ENCODE results near the gene IL17RC.

Gene IL17RC

DNA sequence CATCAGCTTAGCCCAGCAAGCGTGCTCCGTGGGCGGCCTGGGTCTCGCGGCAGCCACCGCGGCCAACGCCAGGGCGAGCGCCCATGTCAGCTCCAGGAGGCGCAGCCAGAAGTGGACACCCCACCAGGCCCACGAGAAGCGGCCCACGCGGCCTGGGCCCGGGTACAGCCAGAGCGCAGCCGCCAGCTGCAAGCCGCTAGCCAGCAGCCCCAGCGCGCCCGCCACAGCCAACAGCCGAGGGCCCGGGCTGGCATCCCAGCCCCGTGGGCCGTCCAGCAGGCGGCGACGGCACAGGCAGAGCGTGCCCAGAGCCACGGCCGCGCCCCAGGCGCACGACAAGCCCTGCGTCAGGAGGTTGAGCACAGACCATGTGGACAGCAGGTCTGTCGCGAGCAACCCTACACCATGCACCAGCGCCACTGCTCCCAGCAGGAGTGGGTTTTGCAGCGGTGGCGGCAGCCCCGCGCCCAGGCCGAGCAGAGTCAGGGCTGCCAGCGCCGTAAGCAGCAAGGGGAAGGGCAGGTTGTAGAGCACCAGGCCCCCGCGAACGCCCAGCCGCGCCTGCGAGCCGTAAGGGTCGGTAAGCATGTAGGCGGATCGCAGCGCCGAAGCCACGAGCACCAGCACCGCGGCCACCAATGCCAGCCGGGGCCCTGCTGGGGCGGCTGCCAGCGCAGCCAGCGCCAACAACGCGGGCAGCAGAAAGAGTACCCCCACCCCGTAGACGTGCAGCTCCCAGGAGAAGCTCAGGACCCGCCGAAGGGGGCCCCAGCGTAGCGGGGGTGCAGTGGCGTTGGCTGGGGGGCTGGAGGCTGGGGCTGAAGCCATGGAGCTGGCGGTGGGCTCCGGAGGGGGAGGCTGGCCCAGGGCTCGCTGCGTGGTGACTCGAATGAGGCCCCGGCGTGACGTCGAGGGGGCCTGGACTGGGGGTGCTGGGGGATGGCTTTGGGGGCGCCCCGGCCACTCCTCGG is 30.4 kb downstream of the IL17RC start:
- no peak for DNase-seq

DNA sequence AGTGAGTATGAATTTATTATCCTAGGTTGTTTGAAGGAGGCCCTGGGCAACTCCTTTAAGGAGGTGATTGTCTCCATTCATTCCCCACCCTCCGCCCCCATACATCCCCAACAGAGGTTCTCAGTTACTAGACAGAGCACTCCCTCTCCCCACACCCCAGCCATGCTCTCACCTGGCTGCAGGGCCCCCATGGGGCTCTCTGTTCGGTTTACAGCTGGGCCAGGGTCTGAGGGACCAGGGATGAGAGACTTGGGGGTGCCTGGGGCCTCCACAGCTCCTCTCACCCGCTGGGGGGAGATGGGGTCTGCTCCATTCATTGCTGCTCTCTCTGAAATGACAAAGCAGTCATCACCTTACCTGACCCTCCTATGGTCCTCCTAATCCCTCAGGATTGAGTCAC is 31.7 kb downstream of the IL17RC start:
- DNase-seq: no peak

DNA sequence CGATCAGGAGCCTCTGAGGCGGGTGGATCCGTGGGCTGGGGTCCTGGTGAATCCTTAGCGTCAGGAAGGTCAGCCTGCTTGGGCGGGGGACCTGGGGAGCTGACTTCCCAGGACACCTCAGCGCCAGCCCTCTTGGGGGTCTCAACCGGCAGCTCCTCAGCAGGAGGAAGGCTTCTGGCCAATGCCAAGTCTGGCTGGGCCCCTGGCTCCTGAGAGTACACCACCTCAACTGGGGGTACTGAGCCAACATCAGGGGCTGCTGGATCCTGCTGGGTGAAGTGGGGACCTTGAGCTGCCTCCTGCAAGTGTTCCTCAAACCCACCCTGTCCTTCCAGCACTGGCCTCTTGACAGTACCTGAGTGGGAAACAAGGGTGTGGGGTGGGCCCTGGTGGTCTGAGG is 32.2 kb downstream of the IL17RC start:
- DNase-seq: no peak

DNA sequence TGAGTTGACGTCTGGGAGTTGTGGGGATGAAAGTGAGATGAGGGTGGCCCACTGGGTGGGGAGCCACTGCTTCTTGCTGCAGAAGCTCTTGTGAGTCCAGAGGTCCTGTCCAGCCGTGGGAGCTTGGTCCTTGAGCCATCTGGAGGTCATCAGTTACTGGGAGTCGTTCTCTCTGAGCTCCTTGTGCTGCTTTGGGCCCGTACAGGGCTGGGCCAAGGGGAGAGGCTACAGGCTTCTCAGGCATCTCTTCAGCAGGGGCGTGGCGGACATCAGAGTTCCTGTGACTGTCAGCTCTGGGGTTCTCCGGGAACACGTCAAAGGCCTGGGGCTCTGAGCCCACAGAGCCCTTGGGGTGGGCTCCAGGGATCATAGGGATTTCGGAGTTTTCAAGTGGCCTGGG is 32.7 kb downstream of the IL17RC start:
- no peak for DNase-seq

DNA sequence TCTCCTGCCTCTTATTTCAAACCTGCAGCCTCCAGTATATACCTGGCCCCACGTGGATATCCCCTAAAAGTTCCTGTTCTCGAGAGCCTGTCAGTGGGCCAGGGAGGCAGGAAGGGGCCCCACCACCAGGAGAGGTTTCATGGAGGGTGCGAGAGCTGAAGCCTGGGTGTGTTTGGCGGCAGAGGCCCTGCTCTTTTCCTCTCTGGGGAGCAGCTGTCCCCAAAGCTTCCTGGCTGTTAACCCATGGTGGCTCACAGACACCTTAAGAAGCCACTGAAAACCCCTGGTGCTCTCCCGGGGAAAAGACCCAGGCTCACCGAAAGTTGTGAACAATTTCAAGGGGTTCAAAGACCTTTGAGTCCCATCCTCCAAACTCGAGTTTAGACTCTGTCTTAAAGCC is 34.2 kb downstream of the IL17RC start:
- no peak for DNase-seq

DNA sequence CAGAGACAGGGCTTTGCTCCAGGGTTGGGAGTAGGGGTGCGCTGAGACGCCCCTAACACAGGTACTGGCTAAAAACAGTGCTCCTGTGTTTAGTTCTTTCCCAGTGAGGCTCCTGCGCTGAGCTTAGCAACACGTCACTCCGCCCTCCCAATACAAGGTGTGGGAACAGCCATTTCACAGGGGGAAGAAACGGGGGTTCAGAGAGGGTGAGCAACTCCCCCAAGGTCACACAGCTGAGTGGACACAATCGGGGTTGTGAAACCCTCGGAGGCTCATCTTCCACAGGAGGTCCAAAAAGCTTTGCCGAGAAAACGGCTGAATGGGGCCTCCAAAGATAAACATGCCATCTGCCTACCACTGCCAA is 34.7 kb downstream of the IL17RC start:
- DNase-seq: no peak

DNA sequence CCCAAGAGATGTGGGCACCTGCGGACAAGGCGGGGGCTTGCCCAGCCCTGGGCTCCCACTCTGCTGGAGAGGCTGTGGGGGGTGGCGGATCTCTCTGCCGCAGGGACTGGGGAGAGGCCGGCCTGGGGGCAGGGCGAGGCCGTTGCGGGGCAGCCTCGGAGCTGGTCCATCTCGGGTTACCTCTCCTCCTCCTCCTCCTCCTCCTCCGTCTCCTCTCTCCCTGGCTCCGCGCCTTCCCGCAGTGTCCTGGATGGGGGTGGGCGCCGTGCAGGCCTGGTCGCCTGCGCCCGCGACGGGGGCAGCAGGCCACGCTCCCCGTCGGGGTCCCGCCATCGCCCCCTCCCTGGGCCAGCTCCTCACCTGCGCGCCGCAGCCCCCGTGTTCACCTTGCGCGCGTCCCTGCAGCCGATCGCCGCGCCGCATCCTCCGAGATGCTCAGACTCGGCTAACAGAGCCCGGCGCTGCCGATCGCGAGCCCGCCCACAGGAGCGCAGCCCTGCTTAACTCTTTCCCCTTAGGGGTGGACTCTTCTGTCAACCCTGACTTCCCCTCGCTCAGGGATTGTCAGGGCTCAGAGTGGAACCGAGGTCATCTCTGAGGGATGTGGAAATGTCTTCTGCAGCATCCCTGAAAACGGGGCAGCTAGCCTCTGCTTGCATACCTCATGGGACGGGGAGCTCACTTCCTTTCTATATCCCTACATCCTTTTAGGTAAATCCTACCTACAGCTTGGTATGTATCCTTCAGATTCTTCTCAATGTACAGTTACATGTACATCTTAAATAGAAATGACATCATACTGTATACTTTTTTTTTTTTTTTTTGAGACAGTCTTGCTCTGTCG is 35.3 kb downstream of the IL17RC start, which contains the start of gene PRRT3:
PRRT3 (minus strand) TSS at position 447 of the 844 bp plus-strand sequence. CDS start 2,293 bp downstream, outside the sequence.
- peak; percentile 39 for DNase-seq

DNA sequence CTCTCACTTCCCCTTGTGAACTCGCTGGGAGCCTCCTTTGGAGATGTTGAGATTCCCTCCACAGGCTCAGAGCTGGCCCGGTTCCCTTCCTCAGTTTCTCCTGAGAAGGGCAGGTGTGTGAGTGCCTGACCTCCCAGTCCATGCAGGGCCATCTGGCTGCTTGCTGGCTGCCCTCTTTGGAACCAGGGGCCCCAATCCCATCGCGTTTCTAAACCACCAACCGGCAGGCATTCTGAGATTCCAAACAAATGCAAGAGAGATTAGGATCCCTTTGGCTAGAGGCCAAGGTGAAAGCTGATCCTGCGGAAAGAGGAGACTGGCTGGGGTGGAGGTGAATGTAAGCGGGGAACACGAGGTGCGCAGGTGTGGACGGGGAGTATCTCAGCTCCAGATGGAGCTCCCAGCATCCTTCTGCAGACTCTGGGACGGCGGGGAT is 38.2 kb downstream of the IL17RC start:
- DNase-seq: no peak

DNA sequence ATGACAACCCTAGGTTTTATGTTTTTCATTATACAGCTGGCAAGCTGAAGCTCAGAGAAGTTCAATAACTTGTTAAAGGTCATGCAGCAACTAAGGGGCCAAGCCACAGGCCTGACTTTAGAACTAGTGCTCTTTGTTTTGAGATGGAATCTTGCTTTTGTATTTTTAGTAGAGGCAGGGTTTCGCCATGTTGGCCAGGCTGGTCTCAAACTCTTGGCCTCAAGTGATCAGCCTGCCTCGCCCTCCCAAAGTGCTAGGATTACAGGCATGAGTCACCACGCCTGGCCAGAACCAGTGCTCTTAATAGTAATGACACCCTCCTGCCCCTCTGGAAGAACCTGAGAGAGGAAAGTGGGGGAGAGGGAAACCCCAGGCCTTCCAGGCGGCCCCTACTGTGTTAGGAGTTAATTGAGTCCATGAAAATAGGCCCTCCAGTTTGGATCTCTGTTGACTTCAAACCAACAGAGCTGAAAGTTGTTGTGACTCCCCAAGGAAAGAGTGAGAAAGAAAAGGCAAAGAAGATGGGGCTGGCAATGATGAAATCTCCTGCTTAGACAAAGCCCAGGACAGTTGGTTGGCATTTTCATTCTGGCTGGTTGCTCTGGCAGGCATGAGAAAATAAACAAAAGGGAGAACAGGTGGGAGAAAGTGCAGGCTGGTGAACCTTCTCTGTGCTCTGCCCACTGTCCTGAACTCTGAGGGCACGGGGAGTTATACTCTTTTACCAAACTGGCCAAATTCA is 38.9 kb downstream of the IL17RC start:
- DNase-seq: no peak

DNA sequence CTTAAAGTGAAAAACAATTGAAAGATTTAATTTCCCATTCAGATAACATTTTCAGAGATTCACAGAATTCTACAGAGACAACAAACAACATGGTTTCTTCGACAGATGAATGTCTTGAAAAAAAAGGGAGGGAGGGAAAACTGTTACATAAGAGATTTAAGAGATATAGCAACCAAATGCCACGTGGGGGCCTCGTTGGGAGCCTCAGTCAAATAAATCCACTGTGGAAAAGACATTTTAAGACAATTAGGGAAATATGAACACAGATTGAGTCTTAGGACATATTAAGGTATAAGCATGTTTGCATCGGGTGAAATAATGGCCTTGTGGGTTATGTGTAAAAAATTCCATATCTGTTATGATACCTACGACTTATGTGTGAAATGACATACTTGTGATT is 40.3 kb downstream of the IL17RC start:
- DNase-seq: no peak

DNA sequence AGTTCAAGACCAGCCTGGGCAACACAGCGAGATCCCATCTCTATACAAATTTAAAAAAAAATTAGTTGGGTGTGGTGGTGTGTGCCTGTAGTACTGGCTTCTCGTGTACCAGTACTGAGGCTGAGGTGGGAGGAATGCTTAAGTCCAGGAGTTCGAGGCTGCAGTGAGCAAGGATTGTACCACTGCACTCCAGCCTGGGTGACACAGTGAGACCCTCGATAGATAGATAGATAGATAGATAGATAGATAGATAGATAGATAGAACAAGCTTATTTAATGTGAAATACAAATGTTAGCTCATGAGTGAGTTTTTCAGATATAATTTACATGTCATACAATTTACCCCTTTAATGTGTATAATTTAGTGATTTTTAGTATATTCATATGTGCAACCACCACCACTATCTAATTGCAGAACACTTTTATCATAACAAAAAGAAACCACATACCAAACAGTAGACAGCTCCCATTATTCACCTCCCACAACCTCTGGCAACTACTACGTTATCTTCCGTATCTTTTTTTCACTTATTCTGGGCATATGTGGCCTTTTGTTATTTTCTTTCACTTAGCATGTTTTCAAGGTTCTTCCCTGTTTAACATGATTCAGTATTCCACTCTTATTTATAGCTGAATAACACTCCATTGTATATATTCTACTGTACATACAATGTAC is 48.4 kb downstream of the IL17RC start:
- DNase-seq: no peak

DNA sequence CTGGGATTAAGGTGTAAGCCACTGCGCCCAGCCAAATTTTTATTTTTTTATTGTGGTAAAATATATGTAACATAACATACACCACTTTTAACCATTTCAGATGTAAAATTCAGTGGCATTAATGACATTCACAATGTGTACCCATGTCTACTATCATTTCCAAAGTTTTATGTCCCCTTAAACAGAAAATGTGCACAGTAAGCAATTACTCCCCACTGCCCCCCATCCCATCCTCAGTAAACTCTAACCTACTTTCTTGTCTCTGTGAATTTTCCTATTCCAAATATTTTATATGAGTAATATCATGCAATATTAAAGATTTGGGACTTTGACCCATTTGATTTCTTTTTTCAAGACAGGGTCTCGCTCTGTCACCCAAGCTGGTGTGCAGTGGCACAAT is 49.9 kb downstream of the IL17RC start:
- DNase-seq: no peak

DNA sequence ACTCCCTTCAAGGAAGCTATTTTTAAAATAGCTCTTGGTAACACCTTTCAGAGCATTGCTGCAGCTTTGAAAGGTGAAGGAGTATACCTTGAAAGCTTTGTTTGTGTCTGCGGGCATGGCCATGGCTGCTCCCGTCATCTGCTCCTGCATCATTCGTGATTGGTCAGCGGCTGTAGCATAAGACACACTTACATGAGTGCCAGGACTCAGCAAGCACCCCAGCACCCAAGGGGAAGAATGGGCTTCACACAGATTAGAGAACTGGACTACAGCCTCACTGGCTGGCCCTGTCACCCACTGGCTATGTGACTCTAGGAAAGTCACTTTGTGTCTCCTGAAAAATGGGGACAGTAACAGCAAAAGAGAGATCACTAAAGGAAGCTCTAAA is 52.7 kb downstream of the IL17RC start:
- no peak for DNase-seq

DNA sequence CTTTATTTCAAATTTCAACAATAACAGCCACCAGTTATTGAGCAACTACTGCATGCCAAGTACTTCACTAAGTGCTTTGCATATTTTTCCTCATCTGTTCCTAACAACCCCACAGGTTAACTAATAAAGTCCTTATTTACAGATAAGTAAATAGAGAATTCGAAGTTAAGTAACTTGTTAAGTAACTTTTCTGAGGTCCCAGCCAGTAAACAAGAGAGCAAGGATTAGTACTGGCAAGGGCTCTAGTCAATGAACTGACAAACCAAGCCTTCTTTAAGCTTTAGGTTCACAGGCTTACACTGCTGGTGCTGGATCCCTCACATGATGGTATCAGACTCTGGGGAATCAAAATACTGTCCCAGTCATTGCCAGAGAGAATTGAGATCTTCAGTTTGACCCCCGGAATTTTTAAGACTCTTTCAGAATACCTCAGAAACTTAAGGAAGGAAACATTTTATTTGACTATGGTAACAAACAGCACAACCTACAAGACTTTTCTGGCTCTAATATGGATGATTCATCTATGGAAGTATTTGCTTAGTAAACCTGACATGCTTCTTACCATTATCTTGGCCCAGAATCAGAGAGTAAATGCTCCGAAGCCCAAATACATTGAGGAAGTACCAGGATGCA is 53.2 kb downstream of the IL17RC start:
- DNase-seq: no peak

DNA sequence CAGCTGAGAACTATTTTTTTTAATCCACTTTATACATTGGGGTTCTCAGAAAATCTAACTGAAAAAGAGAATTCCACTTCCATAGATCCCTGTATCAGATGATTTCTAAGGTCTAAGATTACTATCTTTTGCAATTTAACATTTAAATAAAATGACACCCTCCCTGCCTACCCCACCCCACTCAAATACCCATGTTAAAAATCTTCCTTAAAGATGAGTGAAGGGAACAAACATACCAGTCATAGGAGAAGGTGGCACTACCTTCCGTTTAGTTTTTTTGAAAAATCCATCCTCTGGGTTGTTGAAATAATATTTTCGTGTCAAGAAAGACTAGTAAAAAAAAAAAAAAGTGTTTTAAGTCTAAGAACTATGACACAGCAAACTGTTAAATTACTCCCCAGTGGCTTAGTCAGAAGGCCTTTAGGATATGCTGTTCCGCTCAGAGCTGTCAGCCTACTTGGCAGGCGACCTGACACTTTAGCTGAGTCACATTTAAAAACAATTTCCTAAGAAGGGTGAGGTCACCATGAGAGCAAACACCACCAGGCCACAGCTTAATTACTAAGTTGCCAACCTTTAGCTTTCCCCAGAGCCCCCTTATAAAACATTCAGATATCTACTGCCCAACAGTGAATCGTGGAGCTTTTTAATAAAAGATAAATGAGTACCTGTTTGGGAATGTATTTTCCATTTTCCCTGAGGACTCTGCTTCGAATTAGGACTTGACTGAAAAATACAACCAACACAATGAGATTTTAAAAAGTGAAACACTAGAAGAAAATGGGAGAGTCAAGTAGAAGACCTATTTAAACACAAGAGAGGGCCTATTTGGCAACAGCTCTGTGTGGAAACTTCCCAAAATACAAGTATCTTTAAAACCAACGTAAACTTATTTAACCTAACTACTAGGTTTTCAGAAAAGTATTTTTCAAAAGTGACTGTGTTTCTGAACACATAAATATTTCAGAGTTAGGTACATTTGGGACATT is 60.1 kb downstream of the IL17RC start:
- no peak for DNase-seq

DNA sequence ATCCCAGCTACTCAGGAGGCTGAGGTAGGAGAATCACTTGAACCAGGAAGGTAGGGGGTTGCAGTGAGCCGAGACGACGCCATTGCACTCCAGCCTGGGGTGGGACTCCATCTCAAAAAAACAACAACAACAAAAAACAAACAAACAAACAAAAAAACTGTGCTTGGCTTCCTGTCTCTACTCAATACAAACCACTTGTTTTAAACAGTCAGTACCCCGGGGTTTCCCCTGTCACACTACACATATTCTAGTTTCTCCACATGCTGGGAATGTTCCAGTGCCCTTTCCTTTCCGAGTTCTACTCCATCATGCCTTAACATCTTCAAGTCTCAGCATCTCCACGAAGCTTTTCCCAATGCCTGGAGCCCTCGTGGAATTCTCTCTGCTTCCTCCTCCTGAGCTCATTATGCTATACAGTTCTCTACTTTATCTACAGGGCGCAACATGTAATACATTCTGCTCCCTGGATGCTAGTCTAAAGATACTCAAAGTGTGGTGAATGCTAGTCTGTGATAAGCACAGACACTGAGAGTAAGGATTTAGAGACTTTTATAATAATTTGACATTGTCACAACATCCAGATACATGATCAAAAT is 61.9 kb downstream of the IL17RC start:
- no peak for DNase-seq

DNA sequence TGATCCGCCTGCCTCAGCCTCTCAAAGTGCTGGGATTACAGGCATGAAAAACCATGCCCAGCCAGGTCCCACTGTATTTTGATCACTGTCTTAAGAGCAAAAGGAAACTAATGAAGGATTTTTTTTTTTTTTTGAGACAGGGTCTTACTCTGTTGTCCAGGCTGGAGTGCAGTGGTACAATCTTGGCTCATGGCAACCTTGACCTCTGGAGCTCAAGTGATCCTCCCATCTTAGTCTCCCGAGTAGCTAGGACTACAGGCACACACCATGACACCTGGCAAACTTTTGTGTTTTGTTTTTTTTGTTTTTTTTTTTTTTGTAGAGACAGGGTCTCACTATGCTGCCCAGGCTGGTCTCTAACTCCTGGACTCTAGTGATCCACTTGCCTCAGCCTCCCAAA is 63.4 kb downstream of the IL17RC start:
- no peak for DNase-seq
